Gastrocnemius medialis (tissue), 4 donors: ENCODE measurements around the gene ROR1.

Experiments used
- CTCF ChIP-seq, 5 experiments: fragments of 450-650 bp in 3 of 5; fragments of 200-600 bp in 2 of 5; sonication (generic) in 2 of 5; IDR thresholded peaks in 4 of 5; conservative IDR thresholded peaks in 1 of 5; 1 replicate in 4 of 5; 2 replicates in 1 of 5; pipeline ENCODE4 v1.5.1; 2016 to 2019; ENCODE audit warnings: antibody characterized with exemption in 5 of 5, mild to moderate bottlenecking in 3 of 5, moderate library complexity in 3 of 5
- POLR2A ChIP-seq, 2 donors: fragments of 450-650 bp; IDR thresholded peaks; one replicate each; pipeline ENCODE4 v1.6.1; 2017; ENCODE audit warnings: antibody characterized with exemption in 2 of 2, mild to moderate bottlenecking in 2 of 2, moderate library complexity in 2 of 2

DNA sequence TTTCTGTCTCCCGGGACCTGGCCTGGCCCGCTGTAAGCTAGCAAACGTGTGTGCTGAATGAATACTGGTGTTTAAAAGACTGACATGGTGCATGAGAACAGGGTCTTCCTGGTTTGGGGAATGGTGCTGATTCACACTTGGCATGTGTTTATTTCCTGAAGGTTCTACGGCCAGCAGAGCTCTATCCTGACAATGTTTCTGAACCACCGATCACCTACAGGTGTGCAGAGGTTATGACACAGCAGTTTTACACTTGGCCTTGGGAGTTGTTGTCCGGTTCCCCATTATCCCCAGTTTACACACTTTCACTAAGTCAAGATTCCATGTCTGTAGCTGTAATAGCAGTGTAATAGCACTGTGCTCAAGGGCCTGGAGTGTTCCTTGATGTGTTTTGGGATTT, 127.3 kb downstream of the ROR1 start:
- TF ChIP-seq POLR2A (IDR thresholded peaks at IDR 0.05), result no peak
- TF ChIP-seq CTCF (IDR thresholded peaks at IDR 0.05 in 4 of 5, conservative IDR thresholded peaks at IDR 0.05 in 1 of 5), result no peak
